DMS153 (cell line): ENCODE results near the gene ADGRL2.

Experiments used
- DNase-seq: peaks from one replicate; lab custom pipeline; 2025; lab: John Stamatoyannopoulos, UW

ADGRL2 gene

DNA sequence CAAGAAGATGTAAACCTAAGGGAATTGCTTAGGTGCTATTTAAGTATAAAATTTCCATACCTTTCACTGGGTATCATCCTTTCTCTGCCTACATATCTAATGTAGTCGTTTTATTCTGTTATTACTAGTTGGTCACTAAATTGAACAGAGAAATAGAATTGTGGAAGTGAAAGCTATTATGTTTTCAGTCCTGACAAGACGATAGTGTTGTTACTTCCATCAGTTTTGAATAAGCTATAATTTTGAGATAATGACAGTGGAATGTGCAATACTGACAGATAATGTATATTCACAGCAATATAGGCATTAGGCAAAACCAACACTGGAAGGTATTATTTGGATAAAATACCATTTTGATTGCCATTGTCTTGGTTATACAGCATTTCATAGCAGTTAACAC lies 181.8 kb downstream of the ADGRL2 start:
- no peak for DNase-seq

DNA sequence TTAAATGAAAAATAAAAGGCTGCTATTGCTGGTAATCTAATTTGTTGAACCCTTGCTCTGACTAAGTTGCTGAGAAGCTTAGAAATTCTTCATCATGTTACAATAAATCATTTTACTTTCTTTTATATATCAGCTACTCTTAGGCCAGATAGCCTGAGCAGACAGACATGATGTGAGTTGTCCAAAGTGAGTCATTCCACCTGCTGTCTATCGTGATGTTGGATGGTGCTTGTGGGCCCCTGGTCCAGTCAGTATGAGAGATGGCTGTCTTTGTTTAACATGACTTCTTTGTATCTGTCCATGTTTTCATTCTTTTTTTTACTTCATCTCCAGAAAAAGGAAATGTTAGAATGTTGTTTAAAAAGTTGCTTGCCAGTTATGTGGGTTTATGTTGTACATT lies 188.8 kb downstream of the ADGRL2 start:
- no peak for DNase-seq

DNA sequence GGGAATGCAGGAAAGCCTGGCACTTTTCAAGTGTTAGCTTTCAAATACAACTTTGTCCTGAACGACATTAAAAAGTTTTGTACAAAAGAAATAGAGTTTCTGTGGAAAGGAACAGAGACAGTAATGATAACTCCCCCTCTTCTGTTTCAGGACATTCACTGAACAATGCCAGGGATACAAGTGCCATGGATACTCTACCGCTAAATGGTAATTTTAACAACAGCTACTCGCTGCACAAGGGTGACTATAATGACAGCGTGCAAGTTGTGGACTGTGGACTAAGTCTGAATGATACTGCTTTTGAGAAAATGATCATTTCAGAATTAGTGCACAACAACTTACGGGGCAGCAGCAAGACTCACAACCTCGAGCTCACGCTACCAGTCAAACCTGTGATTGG lies 189.5 kb downstream of the ADGRL2 start:
- no peak for DNase-seq

DNA sequence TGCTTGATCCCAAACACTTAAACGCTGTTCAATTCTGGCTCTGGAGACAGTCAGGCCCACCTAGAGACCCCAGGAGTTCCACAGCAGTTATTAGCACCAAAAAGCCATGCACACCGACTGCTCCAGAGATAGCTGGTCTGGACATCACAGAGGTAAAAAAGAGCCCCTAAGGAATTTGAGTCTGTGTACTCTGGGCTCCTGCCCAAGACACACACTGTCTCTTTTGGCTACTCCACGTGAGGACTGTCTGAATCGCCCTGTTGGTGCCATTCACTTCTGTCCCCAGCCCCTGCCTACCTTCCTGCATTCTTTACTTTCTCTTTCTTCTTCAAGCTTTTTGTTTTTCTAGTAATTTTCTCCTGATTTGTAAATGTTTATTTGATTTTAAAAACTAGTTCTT lies 197.4 kb downstream of the ADGRL2 start:
- no peak for DNase-seq

DNA sequence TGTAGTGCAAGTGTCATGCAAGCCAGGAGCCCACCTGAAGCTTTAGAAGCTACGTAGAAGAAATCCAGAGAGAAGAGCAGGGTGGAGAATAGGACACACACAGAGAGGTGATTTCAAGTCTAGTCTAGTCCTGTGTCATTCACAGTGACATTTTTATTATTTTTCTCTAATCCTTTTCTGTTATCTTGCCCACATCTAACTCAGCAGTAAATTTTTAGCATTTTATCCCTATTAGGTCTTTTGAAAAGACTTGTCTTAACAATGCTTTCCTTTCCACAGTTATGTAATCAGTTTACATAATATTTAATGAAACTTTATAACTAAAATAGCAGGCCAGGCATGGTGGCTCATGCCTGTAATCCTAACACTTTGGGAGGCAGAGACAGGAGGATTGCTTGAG lies 198.6 kb downstream of the ADGRL2 start:
- no peak for DNase-seq

DNA sequence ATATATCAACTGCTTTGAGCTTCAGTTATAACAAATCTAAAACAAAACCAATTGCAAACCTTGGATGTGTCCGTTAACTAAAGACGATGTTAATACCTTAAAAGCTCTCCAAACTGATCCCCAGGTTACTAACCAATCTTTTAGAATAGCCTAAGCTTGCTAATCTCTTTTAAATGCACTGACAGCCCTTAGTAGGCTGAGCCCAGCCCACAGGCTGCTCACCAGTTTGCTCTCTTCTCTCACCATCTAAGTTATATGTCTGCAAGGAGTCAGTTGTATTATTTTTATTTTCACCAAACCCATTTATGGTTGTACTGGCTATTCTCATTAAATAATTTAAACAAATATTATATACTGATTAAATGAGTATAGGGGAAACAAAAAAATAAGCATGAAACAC lies 199.5 kb downstream of the ADGRL2 start:
- DNase-seq, result no peak

DNA sequence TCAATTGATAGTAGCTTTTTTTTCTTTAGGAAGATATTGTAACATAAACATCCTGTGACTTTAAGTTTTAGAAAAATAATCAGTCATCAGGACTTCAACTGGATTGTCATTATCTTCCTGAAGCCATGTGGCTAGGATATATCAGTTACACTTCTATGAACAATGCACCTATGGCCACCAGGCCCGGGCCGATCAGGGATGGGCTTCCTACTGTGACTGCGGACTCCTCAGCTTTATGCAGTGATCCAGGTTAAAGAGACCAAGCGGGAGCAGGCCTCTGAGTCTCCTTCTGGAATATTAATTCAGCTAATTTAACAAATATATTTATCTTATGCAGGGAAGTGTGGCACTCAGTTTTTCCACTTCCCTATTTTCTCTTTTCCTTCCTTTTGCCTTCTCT lies 200.6 kb downstream of the ADGRL2 start:
- no peak for DNase-seq

DNA sequence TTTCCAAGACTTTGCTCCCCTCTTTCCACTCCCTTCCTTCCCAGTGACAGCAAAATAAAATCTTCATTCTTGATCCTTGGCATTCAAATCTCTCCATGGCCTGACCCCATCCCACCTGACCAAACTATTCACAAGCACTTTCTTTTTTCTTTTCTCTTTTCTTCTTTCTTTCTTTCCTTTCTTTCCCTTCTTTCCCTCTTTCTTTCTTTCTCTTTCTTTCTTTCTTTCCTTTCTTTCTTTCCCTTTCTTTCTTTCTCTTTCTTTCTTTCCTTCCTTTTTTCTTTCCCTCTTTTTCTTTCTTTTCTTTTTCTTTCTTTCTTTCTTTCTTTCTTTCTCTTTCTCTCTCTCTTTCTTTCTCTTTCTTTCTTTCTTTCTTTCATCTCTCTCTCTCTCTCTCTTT lies 207.1 kb downstream of the ADGRL2 start:
- DNase-seq, result no peak

DNA sequence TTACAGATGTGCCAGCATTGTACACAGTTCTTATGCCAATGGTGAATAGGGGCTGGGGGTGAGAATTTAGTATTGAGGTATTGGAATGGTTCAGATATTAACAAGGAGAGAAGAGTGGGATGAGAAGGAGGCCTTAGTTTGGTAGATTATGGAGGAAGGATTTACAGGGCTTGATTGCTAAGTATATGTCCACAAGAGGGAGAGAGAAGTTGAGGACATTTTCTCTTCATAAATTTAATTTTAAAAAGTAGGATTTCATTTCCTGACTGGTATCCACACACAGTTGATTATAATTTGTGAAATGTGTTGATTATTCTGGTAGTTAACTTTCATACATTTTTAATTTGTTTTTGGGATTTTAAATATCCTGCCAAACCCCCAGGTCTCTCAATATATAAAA lies 213.0 kb downstream of the ADGRL2 start:
- no peak for DNase-seq

DNA sequence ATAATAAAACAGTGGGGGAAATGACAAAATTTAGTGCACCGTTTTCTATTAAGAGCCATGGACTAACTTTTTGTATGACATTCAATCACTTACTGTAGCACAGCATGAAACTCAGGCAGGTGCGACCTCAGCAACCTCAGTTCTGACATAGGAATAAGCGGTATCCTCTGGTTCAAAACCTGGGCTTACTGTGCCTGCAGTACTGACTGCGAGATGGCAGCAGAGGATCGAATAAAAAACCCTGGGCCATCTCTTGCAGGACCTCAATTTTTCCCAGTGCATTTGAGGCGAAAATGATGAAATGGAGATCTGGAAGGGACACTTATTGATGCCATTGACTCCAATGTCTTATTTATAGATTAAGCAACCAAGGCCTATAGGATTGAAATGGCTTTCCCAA lies 214.7 kb downstream of the ADGRL2 start:
- DNase-seq, result no peak

DNA sequence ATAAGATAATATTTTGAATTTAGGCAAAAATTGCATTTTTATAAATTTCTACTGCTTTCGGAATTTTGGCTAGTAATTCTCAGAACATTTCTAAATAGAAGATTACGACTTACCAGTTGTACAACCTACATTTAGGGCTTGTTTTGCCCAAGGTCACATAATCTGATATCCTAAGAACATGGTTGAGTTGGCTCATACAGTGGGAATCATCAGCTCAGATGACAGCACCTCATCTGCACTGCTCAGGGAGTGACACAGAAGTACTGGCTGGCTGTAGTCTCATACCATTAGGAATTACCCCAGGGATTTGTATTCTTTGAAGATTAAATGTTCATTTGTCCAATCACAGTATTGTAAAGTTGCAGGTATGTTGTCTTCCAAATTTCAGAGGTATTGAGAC lies 217.6 kb downstream of the ADGRL2 start:
- DNase-seq, result no peak

DNA sequence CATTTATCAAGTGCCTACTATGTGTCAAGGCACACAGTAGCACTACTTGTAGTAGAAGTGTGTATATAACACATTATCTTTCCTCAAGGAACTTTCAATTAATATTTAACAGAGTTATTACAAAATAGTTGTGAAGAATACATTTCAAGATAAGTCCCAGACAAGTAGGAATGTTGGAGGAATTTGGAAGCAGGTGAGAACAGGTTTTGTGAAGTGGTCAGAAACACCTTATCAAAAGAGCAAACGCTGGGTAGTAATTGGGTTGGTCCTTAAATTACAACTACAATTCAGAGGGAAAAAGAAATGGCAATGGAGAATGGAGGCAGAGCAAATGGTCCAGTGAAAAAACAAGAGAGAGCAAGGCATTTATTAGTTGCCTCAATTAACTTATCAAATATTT lies 218.8 kb downstream of the ADGRL2 start:
- DNase-seq, result no peak

DNA sequence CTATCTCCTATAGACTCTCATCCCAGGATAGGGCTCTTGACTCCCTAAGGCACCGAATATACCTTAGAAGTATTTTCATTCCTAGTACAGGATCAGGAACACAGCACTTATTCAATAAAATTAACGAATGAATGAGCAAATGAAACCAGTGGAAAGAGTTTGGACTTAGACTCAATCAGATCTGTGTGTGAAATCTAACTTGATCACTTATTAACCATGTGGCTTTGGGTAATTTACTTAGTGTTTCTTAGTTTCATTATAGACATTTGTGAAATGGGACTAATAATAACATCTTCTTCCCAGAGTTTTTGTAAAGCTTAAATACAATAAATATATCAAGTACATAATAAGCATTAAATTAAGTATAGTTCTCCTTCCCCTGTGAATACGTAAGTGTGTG lies 230.1 kb downstream of the ADGRL2 start:
- DNase-seq, result no peak

DNA sequence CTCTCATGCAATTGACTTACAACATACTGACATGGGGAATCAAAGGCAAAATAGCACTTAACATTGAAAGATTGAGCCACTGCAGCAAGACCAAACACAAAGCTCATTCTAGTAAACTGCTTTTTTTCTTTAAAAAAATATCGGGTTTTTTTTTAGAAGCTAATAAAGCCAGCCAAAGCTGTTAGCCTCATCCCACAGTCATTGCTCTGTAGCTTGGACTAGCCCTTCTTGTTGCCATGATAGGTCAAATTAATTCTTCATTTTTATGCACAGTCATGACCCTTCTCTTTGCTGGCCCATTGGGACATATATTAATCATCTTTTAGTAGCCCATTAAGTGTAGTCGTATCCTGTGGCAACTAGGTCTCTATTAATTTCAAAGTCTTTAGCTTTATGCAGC lies 231.3 kb downstream of the ADGRL2 start:
- no peak for DNase-seq

DNA sequence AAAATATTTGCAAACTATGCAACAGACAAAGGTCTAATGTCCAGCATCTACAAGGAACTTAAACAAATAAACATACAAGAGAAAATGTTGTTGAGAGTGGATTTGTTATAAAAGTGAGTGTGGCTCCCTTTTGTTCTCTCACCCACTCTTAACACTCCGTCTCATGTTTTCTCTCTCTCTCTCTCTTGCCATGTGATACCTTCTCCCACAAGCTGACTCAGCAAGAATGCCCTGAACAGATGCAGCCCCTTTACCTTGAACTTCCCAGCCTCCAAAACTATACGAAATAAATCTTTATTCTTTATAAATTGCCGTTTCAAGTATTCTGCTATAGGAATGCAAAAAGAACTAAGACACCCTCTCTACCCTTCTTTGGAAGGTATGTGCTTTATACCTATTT lies 234.1 kb downstream of the ADGRL2 start:
- no peak for DNase-seq
